Nephron progenitor cell (in vitro differentiated cells): ENCODE results near the gene INMT.
A peak's percentile ranks its signal among the peaks of the same experiment; 100 is the strongest.

Source experiments
- DNase-seq: peaks from one replicate; pipeline ENCODE4 v3.0.0; 2021
- H3K27ac Mint-ChIP-seq: 2 replicates; pipeline ENCODE4 v1.8.0; 2021; ENCODE audit warnings: mild to moderate bottlenecking, moderate library complexity, mixed read lengths
- H3K27me3 Mint-ChIP-seq: 2 replicates; pipeline ENCODE4 v1.8.0; 2021; ENCODE audit warnings: mild to moderate bottlenecking, low read depth, mixed read lengths; ENCODE audit not compliant: poor library complexity
- H3K36me3 Mint-ChIP-seq: 2 replicates; pipeline ENCODE4 v1.8.0; 2021; ENCODE audit warnings: low read depth, mixed read lengths
- H3K4me1 Mint-ChIP-seq: 2 replicates; pipeline ENCODE4 v1.8.0; 2021; ENCODE audit warnings: mixed read lengths
- H3K4me3 Mint-ChIP-seq: 2 replicates; pipeline ENCODE4 v1.8.0; 2021; ENCODE audit warnings: mild to moderate bottlenecking, moderate library complexity, mixed read lengths
- H3K9me3 Mint-ChIP-seq: 2 replicates; pipeline ENCODE4 v1.8.0; 2021; ENCODE audit warnings: mild to moderate bottlenecking, moderate library complexity, mixed read lengths
- CTCF ChIP-seq: fragments of 200-600 bp; sonication (generic); IDR thresholded peaks from 2 replicates; pipeline ENCODE4 v1.5.0; 2021; ENCODE audit warnings: antibody characterized with exemption

The INMT gene

GRCh38 chr7:30728591-30729100 lies 23.3 kb upstream of the INMT start:
- H3K4me3 Mint-ChIP-seq: no peak overlapping the region
- DNase-seq: no peak
- TF ChIP-seq CTCF: no peak
- no peaks in the 10 kb centered on the region for H3K36me3 Mint-ChIP-seq
- H3K27ac Mint-ChIP-seq: peak overlapping the region; percentile 6
- peaks cover 23% of the 10 kb centered on the region for H3K27me3 Mint-ChIP-seq
- no peaks in the 10 kb centered on the region for H3K9me3 Mint-ChIP-seq
- peaks cover 41% of the 10 kb centered on the region for H3K4me1 Mint-ChIP-seq

GRCh38 chr7:30729642-30730041 lies 22.3 kb upstream of the INMT start:
- H3K4me1 Mint-ChIP-seq: peaks cover 41% of the 10 kb centered on the region
- no peak overlapping the region for H3K4me3 Mint-ChIP-seq
- TF ChIP-seq CTCF: no peak
- no peaks in the 10 kb centered on the region for H3K9me3 Mint-ChIP-seq
- DNase-seq: no peak
- peaks cover 26% of the 10 kb centered on the region for H3K27me3 Mint-ChIP-seq
- peaks cover 3% of the 10 kb centered on the region for H3K36me3 Mint-ChIP-seq
- no peak overlapping the region for H3K27ac Mint-ChIP-seq

GRCh38 chr7:30730097-30730496 lies 21.8 kb upstream of the INMT start:
- H3K9me3 Mint-ChIP-seq: no peaks in the 10 kb centered on the region
- H3K4me3 Mint-ChIP-seq: no peak overlapping the region
- H3K4me1 Mint-ChIP-seq: peaks cover 41% of the 10 kb centered on the region
- no peak overlapping the region for H3K27ac Mint-ChIP-seq
- peaks cover 7% of the 10 kb centered on the region for H3K36me3 Mint-ChIP-seq
- no peak for DNase-seq
- H3K27me3 Mint-ChIP-seq: peaks cover 30% of the 10 kb centered on the region
- TF ChIP-seq CTCF: no peak

GRCh38 chr7:30730996-30731395 lies 20.9 kb upstream of the INMT start:
- peaks cover under 1% of the 10 kb centered on the region for H3K9me3 Mint-ChIP-seq
- H3K4me1 Mint-ChIP-seq: peaks cover 34% of the 10 kb centered on the region
- peak overlapping the region; percentile 23 for H3K27ac Mint-ChIP-seq
- H3K36me3 Mint-ChIP-seq: peaks cover 8% of the 10 kb centered on the region
- no peak for DNase-seq
- H3K4me3 Mint-ChIP-seq: no peak overlapping the region
- TF ChIP-seq CTCF: no peak
- H3K27me3 Mint-ChIP-seq: peaks cover 30% of the 10 kb centered on the region

- Mint-ChIP-seq H3K27me3 (peaks cover 33% of the 10 kb centered on the region), H3K27ac (peak overlapping the region; percentile 23), H3K4me3 (no peak overlapping the region), H3K9me3 (peaks cover 4% of the 10 kb centered on the region), H3K36me3 (peaks cover 8% of the 10 kb centered on the region), H3K4me1 (peaks cover 33% of the 10 kb centered on the region)
- DNase-seq: no peak
- no peak for TF ChIP-seq CTCF
Observed at GRCh38 chr7:30731581-30731980, 20.4 kb upstream of the INMT start.

- H3K4me1 Mint-ChIP-seq: peaks cover 24% of the 10 kb centered on the region
- no peak overlapping the region for H3K4me3 Mint-ChIP-seq
- H3K36me3 Mint-ChIP-seq: peaks cover 8% of the 10 kb centered on the region
- peaks cover 33% of the 10 kb centered on the region for H3K27me3 Mint-ChIP-seq
- peaks cover 4% of the 10 kb centered on the region for H3K9me3 Mint-ChIP-seq
- no peak overlapping the region for H3K27ac Mint-ChIP-seq
- TF ChIP-seq CTCF: no peak
- DNase-seq: no peak
Observed at GRCh38 chr7:30732606-30733005, 19.3 kb upstream of the INMT start.
